GM21717 (cell line): Measurements from ENCODE around the gene NOL9.
"Not testable (repeated sequence)": the region's sequence is repeated elsewhere in the genome, so short reads cannot be mapped to it uniquely, and the experiment has no call there.

ENCODE experiments used
- ATAC-seq: cut with Tn5 transposase; IDR thresholded peaks from one replicate; pipeline ENCODE4 v1.9.1; 2021; ENCODE audit warnings: mild to moderate bottlenecking, moderate library complexity; ENCODE audit not compliant: unreplicated experiment

The NOL9 gene

GRCh38 chr1:6554031-6554906, at the start of gene NOL9:
Gene NOL9, minus strand, starts transcription at chr1:6554513. Its CDS starts 11 bp downstream, at chr1:6554502.
- ATAC-seq: peak; percentile 94

DNA sequence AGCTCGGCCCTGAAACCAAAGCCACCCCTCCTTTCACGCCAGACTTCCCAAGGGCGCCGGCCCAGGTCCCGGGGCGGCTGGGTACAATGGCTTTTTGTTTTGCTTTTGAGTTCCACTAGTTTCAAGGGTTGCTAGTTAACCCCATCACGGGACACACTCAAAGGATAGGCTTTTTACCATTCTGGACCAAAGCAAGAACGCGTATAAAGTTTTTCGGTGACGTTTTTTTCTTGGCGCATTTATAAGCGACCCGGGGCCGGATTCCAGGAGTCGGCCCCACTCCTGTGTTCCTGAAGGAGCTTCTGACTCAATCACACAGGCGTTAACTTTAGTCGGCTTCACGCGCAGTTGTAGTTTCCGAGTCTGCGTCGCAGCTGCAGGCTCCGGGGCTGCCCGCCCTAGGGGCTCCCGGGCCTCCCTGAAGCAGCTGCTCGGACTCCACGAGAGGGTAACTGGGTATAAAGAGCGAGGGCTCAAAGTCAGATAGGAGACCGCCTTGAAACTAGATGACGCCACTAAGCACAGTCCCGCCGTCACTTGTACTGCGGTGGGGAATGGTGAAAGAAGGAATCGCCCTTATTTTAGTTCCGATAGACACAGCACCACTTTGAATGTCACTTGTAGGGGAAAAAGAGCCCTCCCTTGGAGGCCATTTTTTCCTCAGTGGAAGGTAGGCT, 49.1 kb upstream of the NOL9 start:
- ATAC-seq: peak; percentile 24

DNA sequence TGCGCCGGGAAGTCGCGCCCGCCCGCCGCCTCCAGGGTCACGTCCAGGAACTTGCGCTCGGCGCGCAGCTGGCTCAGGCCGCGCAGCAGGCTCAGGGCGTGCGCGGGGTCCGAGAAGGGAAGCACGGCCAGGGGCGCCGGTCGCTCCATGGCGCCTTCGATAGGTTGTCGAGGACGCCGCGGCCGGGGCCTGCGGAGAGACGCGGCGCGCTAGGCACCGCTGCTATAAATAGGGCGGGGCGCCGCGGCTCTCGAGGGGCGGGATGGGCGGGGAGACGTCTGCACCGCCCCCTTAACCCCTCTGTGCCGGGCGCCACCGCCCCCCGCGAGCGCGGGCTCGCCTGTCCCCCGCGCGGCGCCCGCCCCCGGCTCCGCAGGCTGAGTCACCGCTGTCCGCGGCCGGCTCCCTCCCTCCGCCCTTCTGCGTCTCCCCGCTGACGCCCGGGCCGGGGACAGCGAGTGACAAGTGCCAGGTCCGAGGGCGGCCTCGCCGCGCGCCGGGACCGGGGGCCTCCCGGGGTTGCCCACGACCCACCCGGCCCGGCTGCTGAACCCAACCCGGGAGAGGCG, 48.4 kb upstream of the NOL9 start, which contains the start of gene KLHL21:
Gene KLHL21 (minus strand): TSS at position 201 of the 569 bp plus-strand sequence. CDS start 52 bp downstream, at position 149.
- ATAC-seq: peak; percentile 46

DNA sequence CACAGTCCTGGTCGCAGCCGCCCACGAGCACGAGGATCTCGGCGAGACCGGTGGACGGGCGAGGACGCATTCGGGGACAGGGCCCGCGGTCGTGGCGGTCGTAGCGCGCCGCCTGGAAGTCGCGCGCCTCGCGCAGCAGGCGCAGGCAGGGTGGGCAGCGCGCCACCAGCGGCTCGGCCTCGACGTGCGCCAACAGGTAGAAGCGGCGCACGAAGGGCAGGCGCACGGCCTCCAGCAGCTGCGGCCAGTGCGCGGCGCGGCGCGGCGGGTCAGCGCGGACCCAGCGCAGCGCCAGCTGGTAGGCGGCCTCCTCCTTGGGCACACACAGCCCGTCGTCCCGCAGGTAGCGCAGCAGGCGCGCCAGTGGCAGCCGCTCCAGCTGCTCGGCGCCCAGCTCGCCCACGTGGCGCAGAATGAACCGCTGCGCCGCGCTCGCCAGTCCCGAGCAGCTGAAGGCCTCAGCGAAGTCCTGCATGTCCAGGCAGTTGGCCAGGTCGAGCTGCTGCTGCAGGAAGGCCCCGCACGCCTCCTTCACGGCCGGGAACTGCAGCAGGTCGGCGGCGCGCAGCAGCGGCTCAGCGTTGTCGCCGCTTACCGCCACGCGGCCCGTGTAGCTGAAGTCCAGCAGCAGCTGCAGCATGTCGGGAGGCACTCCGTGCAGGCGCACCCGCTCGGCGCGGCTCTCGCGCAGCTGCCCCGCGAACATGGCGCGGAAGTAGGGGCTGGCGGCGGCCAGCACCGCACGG, 47.8 kb upstream of the NOL9 start:
- ATAC-seq: peak; percentile 18

DNA sequence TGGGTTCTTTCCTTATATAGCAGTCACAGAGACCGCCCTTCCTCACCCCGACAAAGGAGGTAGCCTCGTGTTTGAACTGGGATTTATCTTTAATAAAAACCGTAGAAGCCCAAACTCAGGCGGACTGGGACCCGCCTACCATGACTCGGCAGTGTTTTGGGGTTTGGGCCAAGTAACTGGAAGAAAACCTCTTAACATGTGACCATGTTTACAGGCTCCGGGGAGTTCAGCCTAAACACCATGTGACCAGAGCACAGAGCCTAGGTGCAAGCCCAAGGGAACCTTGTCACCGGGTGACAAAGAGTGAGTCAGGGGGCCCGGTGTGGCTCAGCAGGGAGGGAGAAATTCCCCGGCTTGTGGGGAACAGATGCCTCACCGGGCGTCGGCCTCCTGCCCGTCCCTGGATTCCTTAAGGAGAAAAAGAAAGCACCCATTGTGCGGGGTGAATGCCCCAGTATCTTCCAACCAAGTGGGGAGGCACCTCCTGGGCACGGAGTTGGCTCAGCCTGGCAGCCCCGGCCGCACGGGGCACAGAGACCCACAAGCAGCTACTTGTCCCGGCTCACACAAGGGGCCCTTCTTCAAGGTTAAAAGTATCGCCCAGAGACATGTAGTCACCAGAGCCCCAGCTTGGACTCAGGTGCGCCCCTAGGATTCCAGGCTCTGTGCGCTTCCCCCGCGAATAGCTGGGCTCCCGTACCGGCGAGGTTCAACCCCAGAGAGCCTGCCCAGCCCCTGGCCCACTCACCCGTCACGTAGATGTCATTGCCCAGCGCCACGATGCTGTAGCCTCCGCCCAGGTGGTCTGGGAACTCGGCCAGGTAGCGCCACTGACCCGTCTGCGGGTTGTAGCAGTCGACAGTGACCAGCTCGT, 47.0 kb upstream of the NOL9 start:
- no peak for ATAC-seq

GRCh38 chr1:6600410-6601048, 46.2 kb upstream of the NOL9 start:
- no peak for ATAC-seq

DNA sequence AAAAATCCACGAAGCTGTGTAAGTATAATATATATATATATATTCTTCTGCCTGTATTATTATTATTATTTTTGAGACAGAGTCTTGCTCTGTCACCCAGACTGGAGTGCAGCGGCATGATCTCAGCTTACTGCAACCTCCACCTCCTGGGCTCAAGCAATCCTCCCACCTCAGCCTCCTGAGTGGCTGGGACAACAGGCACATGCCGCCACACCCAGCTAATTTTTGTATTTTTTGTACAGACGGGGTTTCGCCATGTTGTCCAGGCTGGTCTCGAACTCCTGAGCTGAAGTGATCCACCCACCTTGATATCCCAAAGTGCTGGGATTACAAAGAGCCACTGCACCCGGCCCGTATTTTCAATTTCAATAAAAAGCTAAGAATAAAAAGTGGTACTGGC, 45.7 kb upstream of the NOL9 start:
- ATAC-seq: not testable (repeated sequence)

DNA sequence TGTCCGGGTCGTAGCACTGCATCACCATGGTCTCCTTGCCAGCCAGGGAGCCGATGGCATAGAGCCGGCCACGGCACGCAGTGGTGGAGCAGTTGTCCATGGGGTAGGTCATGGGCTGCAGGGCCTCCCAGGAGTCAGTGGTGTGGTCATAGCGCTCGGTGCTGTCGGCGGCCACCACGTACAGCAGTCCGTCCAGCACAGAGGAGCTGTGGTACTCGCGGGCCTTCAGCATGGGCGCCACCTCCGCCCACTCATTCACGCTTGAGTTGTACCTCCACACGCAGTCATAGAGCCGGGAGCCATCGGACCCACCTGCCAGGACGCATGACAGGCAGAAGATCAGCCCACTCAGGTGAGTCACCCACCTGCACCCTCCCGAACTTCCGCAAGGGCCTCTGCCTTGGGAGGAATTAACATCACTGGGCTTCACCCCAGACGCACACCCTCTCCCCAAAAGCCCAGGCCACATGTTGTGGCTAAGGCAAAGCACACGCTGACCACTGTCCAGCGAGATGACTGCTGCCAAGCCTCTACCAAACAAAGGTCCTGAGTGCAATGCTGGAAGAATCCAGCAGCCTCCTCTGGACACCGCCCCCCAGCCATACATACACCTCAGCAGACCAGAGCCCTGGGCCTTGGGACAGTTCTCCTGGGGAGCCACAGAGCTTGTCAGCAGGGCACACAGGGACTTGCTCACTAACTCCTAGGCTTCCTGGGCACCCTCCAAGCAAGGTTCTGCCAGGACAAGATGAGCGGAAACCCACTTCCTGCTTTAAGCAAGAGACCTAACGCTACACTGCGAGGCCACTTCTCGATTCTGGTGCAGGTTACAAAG, 45.0 kb upstream of the NOL9 start:
- ATAC-seq: no peak

GRCh38 chr1:6597777-6598131, 43.4 kb upstream of the NOL9 start:
- no peak for ATAC-seq

DNA sequence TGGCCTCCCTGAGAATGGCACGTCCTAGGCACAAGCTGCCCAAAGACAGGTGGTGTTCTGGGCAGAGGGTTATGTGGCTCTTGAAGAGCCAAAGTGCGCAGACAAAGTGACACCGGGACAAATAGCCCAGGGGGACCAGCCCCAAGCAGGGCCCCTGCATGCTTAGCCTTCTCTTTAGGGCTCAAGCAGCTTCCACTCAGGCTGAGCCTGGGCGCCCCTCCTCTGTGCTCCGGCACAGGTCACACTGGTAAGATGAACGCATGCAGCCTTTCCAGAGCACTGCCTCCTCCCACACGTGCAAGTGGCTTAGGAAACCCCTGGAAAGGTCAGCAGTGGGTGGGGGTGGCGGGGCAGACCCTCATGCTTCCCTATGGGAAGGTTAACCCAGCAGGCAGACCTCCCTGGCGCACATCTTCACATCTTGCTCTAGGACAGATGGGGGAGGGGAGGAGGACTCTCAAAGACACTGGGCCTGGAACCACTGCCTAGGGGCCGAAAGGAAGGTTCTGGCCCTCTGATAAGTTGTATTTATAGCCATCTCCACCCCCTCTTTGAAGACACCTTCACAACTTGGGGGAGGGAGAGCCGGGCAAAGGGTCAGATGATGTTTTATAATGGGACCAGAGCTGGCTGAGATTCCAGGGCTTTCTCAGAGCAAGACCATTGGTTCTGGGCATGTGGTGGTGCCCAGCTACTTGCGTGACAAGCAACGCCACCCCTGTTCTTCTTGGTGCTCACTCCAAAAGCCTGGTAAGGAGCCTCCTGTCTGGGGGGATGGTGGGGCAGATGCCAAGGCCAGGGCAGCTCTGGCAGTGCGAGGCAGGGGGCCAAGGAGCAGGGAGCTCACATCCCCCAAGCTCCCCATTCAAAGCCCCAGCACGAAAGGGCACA, 42.8 kb upstream of the NOL9 start:
- no peak for ATAC-seq

GRCh38 chr1:6596351-6596750, 42.0 kb upstream of the NOL9 start:
- ATAC-seq: no peak

DNA sequence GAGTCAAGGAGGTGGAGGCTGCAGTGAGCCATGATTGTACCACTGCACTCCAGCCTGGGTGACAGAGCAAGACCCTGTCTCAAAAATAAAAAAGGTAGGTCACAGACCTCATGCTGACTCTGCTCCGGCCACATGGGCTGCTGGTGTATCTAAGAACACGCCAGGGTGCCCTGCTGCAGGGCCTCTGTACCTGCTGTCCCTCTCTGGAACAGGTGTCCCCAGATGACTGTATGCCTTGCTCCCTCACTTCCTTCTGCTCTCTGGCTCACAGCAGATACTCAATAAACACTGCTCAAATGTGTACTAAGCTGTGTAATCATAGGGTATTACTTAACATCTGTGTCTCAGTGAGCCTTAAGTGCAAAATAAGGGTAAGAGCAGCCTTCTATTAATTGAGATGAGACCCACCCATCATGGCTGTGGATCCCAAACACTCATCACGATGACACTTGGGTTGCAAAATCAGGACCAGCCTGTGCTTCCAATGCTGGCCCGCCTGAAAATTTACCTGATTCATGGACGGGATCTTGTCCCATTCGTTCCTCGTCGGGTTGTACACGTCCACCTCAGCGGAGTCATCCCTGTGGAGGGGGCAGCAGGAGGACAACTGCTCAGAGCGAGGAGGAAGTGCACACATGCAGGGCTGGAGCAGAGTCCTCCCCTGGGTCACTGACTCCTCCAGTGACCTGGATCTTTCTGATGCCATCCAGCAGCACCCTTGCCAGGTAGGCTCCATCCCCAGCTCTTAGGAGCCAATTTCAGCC, 40.8 kb upstream of the NOL9 start:
- no peak for ATAC-seq

- ATAC-seq: no peak
Observed at GRCh38 chr1:6593810-6594209, 39.5 kb upstream of the NOL9 start.

DNA sequence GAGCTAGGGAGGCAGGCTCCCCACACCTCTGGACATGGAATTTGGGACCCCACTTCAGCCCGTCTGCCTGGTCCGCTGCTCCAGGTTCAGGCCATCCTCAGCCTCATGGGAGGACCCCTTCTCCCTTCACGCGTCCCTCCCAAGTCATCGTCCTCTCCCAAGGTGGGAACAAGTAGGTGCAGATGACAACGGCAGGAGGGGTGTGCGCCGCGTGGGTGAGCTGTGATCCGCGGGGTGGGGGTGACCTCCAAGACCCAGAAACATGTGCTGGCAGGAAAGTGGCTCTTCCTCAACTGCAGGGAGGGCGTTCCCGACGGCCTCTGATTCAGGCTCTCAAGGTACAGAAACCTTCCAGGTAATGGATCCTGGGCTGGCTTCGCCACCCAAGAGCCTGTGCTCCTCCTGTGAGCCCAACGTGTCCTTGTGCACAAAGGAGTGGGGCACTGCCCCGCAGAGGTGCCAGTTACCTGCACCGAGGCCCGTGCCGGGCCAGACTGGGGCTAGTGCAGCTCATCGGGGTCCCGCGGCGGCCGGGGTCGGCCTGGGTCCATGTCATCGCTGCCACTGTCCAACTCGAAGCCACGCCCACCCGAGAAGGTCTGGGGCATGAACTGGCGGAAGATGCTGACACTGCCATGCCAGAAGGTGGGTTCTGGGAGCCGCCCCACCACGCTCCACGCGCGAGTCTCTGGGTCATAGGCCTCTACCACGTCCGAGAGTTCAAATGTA, 38.7 kb upstream of the NOL9 start:
- ATAC-seq: no peak

- no peak for ATAC-seq
Observed at GRCh38 chr1:6592441-6592840, 38.1 kb upstream of the NOL9 start.

GRCh38 chr1:6591644-6592043, 37.3 kb upstream of the NOL9 start:
- no peak for ATAC-seq
